GM12878 (cell line): Measurements from ENCODE around the gene ESPNL. TPM values are rescaled to one million over a fixed set of nuclear protein-coding genes. Genes with fewer than 3 reads are reported as not detected.
"Not testable (repeated sequence)": the region's sequence is repeated elsewhere in the genome, so short reads cannot be mapped to it uniquely, and the experiment has no call there.

ENCODE experiments used
- ATAC-seq: fragments of 200-7000 bp; cut with Tn5 transposase; 3 replicates; pipeline ENCODE4 v1.9.1; 2020; ENCODE audit warnings: mild to moderate bottlenecking, moderate library complexity
- BruUV-seq: library from RNA; stranded (reverse); fragments of 400-500 nt; replicated peaks from 2 replicates; lab custom pipeline; 2021; lab: Mats Ljungman, UMichigan
- CTCF ChIA-PET: fragments of 300-600 bp; sonication (Branson Sonifier 250); formaldehyde crosslinking; extraction: SDS; loops from one replicate; lab custom pipeline; 2021; ENCODE audit warnings: inconsistent platforms; lab: Yijun Ruan, JAX
- POLR2A ChIA-PET: fragments of 350-600 bp; formaldehyde crosslinking; extraction: SDS; loops from one replicate; lab custom pipeline; 2021; ENCODE audit warnings: inconsistent platforms; lab: Charles Lee
- RAD21 ChIA-PET: fragments of 300-600 bp; sonication (Branson Sonifier 250); formaldehyde crosslinking; loops from one replicate; lab custom pipeline; 2023; ENCODE audit warnings: antibody characterized with exemption; ENCODE audit not compliant: unreplicated experiment; lab: Charles Lee
- SMC1A ChIA-PET: fragments of 300-600 bp; sonication (Branson Sonifier 250); formaldehyde crosslinking; loops from one replicate; lab custom pipeline; 2023; ENCODE audit not compliant: unreplicated experiment, uncharacterized antibody; lab: Charles Lee
- DNase-seq: peaks from one replicate; pipeline ENCODE4 v3.0.0-alpha.2; 2011; ENCODE audit warnings: low read depth, low spot score
- FAIRE-seq: peaks from 3 replicates; lab custom pipeline; 2011; peaks lifted over from hg19 to GRCh38; lab: Jason Lieb, UNC
- H2AFZ ChIP-seq: 2 replicates; pipeline ENCODE4 v1.6.0; 2011; ENCODE audit warnings: low read depth, low read length, control low read depth; ENCODE audit not compliant: control insufficient read depth
- H3K27ac ChIP-seq: 2 replicates; pipeline ENCODE4 v1.5.1; 2011; ENCODE audit warnings: control low read depth; ENCODE audit not compliant: control insufficient read depth, insufficient read depth
- H3K27me3 ChIP-seq, 2 experiments: replicated peaks in 1 of 2; 2 replicates each; pipeline versions ENCODE4 v1.6.0 to v1.6.1; 2011; ENCODE audit warnings: low read length in 1 of 2; ENCODE audit not compliant: control insufficient read depth in 2 of 2, insufficient read depth in 2 of 2
- H3K36me3 ChIP-seq, 2 experiments: 2 replicates each; pipeline ENCODE4 v1.5.1; 2011; ENCODE audit warnings: low read length in 1 of 2; ENCODE audit not compliant: control insufficient read depth in 2 of 2, insufficient read depth in 2 of 2
- H3K4me1 ChIP-seq: 2 replicates; pipeline ENCODE4 v1.6.1; 2011; ENCODE audit warnings: mild to moderate bottlenecking, low read length, moderate library complexity, mixed read lengths; ENCODE audit not compliant: control insufficient read depth, insufficient read depth
- H3K4me2 ChIP-seq: 2 replicates; pipeline ENCODE4 v1.6.0; 2011; ENCODE audit warnings: control low read depth; ENCODE audit not compliant: control insufficient read depth, insufficient read depth
- H3K4me3 ChIP-seq: fragments of 200-600 bp; sonication (generic); 2 replicates; pipeline ENCODE4 v1.5.1; 2016
- H3K79me2 ChIP-seq: 2 replicates; pipeline ENCODE4 v1.6.0; 2011; ENCODE audit warnings: low read length; ENCODE audit not compliant: control insufficient read depth, insufficient read depth
- H3K9ac ChIP-seq: 2 replicates; pipeline ENCODE4 v1.8.0; 2011; ENCODE audit warnings: low read length, control low read depth, mixed read lengths; ENCODE audit not compliant: control insufficient read depth, insufficient read depth
- H3K9me3 ChIP-seq: replicated peaks from 3 replicates; pipeline ENCODE4 v1.5.1; 2011; ENCODE audit warnings: mild to moderate bottlenecking, low read length; ENCODE audit not compliant: control insufficient read depth, insufficient read depth
- H4K20me1 ChIP-seq: 2 replicates; pipeline ENCODE4 v1.6.0; 2011; ENCODE audit not compliant: control insufficient read depth, insufficient read depth
- EED ChIP-seq: sonication (generic); IDR thresholded peaks from 2 replicates; pipeline ENCODE4 v1.6.1; 2016; ENCODE audit warnings: antibody characterized with exemption, low read depth
- ELK1 ChIP-seq: IDR thresholded peaks from 2 replicates; pipeline ENCODE4 v1.6.1; 2012; ENCODE audit warnings: low read depth, low read length, improper control_type of control experiment
- EZH2 ChIP-seq: IDR thresholded peaks from 2 replicates; pipeline ENCODE4 v1.6.1; 2012; ENCODE audit warnings: low read depth, mild to moderate bottlenecking, control low read depth, inconsistent platforms, low read length, borderline replicate concordance; ENCODE audit not compliant: control insufficient read depth
- WGBS: methylation state at CpG from one replicate; pipeline ENCODE4 v1.1.6; 2016; ENCODE audit warnings: low lambda C conversion rate; ENCODE audit not compliant: insufficient replicate concordance, insufficient coverage; ENCODE audit errors: missing lambda C conversion rate; 5-methylcytosine and 5-hydroxymethylcytosine counted together
- in situ Hi-C: fragments of 300-500 bp; cut with MboI; formaldehyde crosslinking; loops from 9 replicates; pipeline ENCODE4 v1.14.3; 2018; ENCODE audit warnings: mixed read lengths
- intact Hi-C: fragments of 100-400 bp; cut with micrococcal nuclease; formaldehyde crosslinking; loops from one replicate; pipeline ENCODE4 v1.14.2; 2022; ENCODE audit not compliant: unreplicated experiment
- polyA plus RNA-seq, 11 experiments: library from polyadenylated mRNA; depleted of rRNA in 4 of 11; unstranded in 6 of 11; stranded (reverse) in 5 of 11; fragments of >200 nt; fragmentation: Nextera tagmentation in 4 of 11; fragmentation: Illumina TruSeq in 1 of 11; extraction: Ambion mirVana in 4 of 11; extraction: Trizol in 1 of 11; gene quantifications; 1 replicate in 1 of 11; 2 replicates in 10 of 11; pipeline versions ENCODE4 v1.2.1 to v1.2.3, GENCODE V29; 2011 to 2016; ENCODE audit warnings: inconsistent platforms in 2 of 11, missing spikeins in 2 of 11, low read depth in 1 of 11
- total RNA-seq, 4 experiments: library from RNA; depleted of rRNA in 3 of 4; stranded (reverse); fragments of >200 nt in 3 of 4; fragmentation: Illumina TruSeq in 1 of 4; extraction: Trizol in 1 of 4; gene quantifications; 2 replicates each; pipeline versions ENCODE4 v1.2.1 to v1.2.3, GENCODE V29; 2013 to 2021

ESPNL gene
- total and polyA plus RNA-seq, 10 of the 15 experiments (the other 5 are each of a cell fraction or from before 2014, with no cell fraction given), result 0.05 to 0.94 (median 0.36) TPM; not detected in 3

DNA sequence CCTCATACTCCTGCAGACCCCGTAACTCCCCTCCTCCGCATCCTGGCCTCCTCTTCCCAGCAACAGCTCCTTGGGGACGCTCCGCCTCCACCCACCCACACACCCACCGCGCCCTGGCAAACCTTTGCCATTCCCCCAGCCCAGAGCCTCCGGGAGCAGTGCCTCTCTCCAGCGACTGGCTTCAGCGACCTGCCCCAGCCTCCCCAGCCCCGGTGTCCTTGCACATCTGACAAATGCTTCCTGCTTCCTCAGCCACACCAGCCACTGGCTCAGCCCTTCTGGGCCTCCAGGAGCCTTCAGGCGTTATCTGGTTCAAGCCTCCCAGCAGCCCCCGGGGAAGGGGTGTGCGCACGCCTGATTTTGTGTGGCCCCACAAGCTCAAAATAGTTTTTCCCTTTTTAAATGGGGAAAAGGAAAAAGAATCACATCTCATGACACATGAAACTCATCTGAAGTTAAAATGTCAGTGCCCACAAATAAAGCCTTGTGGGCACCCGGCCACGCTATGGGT, 14.2 kb downstream of the ESPNL start (continued):
- no peak for TF ChIP-seq EZH2

DNA sequence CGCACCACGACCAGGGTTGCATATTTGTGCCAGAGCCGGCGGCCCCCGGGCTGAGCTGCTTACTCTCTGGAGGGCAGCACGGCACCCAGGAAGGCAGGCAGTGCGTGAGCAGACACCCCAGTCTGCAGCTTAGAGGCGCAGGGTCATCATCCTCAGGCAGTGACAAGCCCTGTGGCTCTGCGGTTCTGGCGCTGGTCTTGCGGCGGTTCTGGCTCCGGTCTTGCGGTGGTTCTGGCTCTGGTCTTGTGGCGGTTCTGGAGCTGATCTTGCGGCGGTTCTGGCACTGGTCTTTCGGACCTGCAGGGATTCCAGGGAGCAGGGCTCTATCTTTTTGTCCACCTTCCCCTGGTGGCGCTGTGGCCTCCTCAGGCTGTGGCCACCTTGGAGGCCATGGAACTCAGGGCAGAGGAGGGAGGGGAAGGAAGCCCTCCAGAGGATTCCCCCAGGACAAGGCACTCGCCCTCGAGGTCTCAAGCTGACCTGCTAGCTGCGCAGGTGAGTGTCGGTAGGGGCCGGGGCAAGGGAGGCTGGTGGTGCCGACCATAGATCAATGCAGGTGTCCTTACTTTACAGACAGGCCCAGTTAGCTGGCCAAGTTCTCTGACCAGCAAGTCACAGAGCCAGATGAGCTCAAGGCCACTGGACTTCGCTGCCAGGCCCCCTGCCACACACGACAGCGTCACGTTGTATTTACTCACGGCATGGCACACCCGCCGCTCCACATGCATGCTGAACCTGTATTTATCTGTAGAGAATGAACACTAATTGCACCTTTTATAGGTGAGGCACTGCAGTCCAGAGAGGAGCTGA, 14.9 kb downstream of the ESPNL start:
- no TSS peak for BruUV-seq
- 68% methylated on average over 31 of the region's 32 CpGs for WGBS

DNA sequence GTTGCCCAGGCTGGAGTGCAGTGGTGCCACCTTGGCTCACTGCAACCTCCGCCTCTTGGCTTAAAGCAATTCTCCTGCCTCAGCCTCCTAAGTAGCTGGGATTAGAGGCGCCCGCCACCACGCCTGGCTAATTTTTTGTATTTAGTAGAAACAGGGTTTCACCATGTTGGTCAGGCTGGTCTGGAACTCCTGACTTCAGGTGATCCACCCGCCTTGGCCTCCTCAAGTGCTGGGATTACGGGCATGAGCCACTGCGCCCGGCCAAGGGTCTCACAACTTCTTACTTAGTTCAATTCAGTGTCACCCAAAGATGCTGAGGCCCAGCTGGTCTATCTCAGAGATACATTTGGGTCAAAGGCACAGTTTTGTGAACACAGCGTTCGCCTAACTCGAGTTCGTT, 15.6 kb downstream of the ESPNL start:
- POLR2A ChIA-PET, ATAC-seq, H3K27me3 ChIP-seq, BruUV-seq, DNase-seq, CTCF ChIA-PET, H3K9ac ChIP-seq, H2AFZ ChIP-seq, H3K4me3 ChIP-seq, H3K4me2 ChIP-seq, H3K36me3 ChIP-seq, H3K79me2 ChIP-seq, RAD21 ChIA-PET, H3K27ac ChIP-seq, H3K4me1 ChIP-seq, in situ Hi-C loops, H4K20me1 ChIP-seq, H3K9me3 ChIP-seq, FAIRE-seq, SMC1A ChIA-PET, intact Hi-C loops: not testable (repeated sequence)
- 67% methylated on average over 12 of the region's 12 CpGs for WGBS

More for the DNA sequence above, 14.9 kb downstream of the ESPNL start:
- FAIRE-seq, result no peak
- ChIA-PET RAD21 (no interaction called here), CTCF (no interaction called here), POLR2A (no interaction called here), SMC1A (no interaction called here)
- no peaks in the 10 kb centered on the region for H4K20me1 ChIP-seq
- H2AFZ ChIP-seq, result no peak overlapping the region
- no peaks in the 10 kb centered on the region for H3K79me2 ChIP-seq
- intact Hi-C loops (no loop called here), in situ Hi-C loops (no loop called here)
- no peak overlapping the region for H3K27ac ChIP-seq
- TF ChIP-seq EED, result no peak
- no peak for TF ChIP-seq ELK1
- H3K27me3 ChIP-seq, result no peaks in the 10 kb centered on the region
- H3K36me3 ChIP-seq, result no peaks in the 10 kb centered on the region
- no peaks in the 10 kb centered on the region for H3K4me1 ChIP-seq
- no peak overlapping the region for H3K9ac ChIP-seq
- no peaks in the 10 kb centered on the region; the same call in 2 of the 3 replicates for H3K9me3 ChIP-seq
- ATAC-seq, result no peak
- no peak overlapping the region for H3K4me3 ChIP-seq
- no peak overlapping the region for H3K4me2 ChIP-seq
- DNase-seq, result no peak
